C4-2B (cell line): ENCODE results near the gene KPNA3.
A peak's percentile ranks its signal among the peaks of the same experiment; 100 is the strongest.

Source experiments
- H3K27ac ChIP-seq: fragments of 450-650 bp; 2 replicates; pipeline ENCODE4 v1.5.1; 2017
- CTCF ChIP-seq: fragments of 450-650 bp; conservative IDR thresholded peaks from 2 replicates; pipeline ENCODE4 v1.5.1; 2017; ENCODE audit warnings: mild to moderate bottlenecking
- ZFX ChIP-seq: fragments of 450-650 bp; IDR thresholded peaks from 2 replicates; pipeline ENCODE4 v1.6.1; 2017

Gene KPNA3

DNA sequence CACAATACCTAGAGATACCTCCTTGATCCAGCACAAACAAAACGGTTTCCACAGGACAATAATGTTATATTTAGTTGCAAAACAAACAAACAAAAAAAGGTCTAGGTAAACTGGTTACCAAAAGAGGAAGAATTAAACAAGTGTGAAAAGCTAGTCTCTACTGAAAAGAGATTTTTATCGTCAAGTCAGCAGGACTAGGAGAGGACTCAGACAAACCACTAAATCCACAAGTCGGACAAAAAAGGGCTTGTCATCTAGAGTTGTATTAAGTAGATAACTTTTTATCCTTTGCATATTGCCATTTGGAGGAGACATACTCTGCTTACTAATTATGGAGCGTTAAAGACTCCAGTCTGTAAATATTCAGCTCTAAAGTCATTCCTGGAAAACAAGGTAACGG is 9.9 kb upstream of the KPNA3 start:
- no peak overlapping the region for H3K27ac ChIP-seq
- TF ChIP-seq ZFX (no peak), CTCF (no peak)

- TF ChIP-seq ZFX, result peak; percentile 93
- TF ChIP-seq CTCF, result no peak
- H3K27ac ChIP-seq, result peak overlapping the region; percentile 94
These were observed 552 bp downstream of the KPNA3 start for GRCh38 chr13:49791711-49792549.

DNA sequence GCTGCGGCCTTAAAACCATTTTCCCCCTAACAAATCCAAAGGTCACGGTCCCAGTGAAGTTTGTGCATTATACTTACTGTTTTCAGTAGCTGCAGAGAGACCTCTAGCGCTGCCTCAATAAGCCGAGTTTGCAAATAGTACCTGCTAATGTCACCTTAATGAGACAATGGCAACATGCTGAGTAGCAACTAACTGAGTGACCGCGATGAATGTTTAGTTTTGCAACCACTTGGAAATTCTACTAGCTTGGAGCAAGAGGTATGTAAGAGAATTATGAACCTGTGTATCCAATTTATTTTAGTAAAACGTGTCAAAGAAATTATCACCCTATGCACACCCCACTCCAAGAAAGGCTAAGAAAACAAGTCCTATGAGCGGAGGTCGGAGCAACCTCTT is 1.2 kb downstream of the KPNA3 start:
- peak overlapping the region; percentile 94 for H3K27ac ChIP-seq

DNA sequence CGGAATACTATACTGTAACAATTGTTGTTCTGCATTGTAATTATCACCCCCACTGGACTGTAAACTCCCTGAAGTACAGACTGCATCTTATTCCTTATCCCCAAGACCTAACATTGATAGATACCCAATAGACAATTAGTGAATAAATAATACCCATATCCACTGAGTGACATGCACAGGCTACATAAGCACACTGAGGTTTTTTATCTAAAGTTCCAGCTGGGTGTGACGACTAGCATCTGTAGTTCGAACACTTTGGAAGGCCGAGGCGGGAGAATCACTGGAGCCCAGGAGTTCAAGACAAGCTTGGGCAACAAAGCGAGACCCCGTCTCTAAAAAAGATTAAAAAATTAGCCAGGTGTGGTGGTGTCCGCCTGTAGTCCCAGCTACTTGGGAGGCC is 2.5 kb downstream of the KPNA3 start:
- no peak overlapping the region for H3K27ac ChIP-seq
- TF ChIP-seq CTCF (no peak), ZFX (no peak)

More for the DNA sequence above, 1.2 kb downstream of the KPNA3 start:
- TF ChIP-seq ZFX (no peak), CTCF (peak; percentile 38)

GRCh38 chr13:49786401-49787008 is 6.0 kb downstream of the KPNA3 start:
- no peak for TF ChIP-seq ZFX
- TF ChIP-seq CTCF, result no peak
- no peak overlapping the region for H3K27ac ChIP-seq

GRCh38 chr13:49784886-49785570 is 7.5 kb downstream of the KPNA3 start:
- no peak overlapping the region for H3K27ac ChIP-seq
- TF ChIP-seq CTCF (no peak), ZFX (no peak)

- no peak overlapping the region for H3K27ac ChIP-seq
- TF ChIP-seq CTCF (no peak), ZFX (no peak)
These were observed 8.6 kb downstream of the KPNA3 start for GRCh38 chr13:49783865-49784264.
